ENCODE results near the gene SCFD2.

SCFD2 gene

GRCh38 chr4:52954560-52955170, 411.2 kb downstream of the SCFD2 start:
- no peak for DNase-seq (ENCODE audit: low spot score)

- no peak for DNase-seq (ENCODE audit: low spot score)
Measured at GRCh38 chr4:52952540-52952939, 413.3 kb downstream of the SCFD2 start.

- DNase-seq (ENCODE audit: low spot score) = no peak
Measured at GRCh38 chr4:52951016-52951415, 414.8 kb downstream of the SCFD2 start.

GRCh38 chr4:52950226-52950625, 415.6 kb downstream of the SCFD2 start:
- no peak for DNase-seq (ENCODE audit: low spot score)

- DNase-seq (ENCODE audit: low spot score) = no peak
Measured at GRCh38 chr4:52949336-52949735, 416.5 kb downstream of the SCFD2 start.

- no peak for DNase-seq (ENCODE audit: low spot score)
Measured at GRCh38 chr4:52948057-52948423, 417.8 kb downstream of the SCFD2 start.

- no peak for DNase-seq (ENCODE audit: low spot score)
Measured at GRCh38 chr4:52947401-52948056, 418.3 kb downstream of the SCFD2 start.

- no peak for DNase-seq (ENCODE audit: low spot score)
Measured at GRCh38 chr4:52946855-52947254, 419.0 kb downstream of the SCFD2 start.

- no peak for DNase-seq (ENCODE audit: low spot score)
Measured at GRCh38 chr4:52945982-52946381, 419.9 kb downstream of the SCFD2 start.

- no peak for DNase-seq (ENCODE audit: low spot score)
Measured at GRCh38 chr4:52945326-52945898, 420.4 kb downstream of the SCFD2 start.

- DNase-seq (ENCODE audit: low spot score) = no peak
Measured at GRCh38 chr4:52943677-52944076, 422.2 kb downstream of the SCFD2 start.

- no peak for DNase-seq (ENCODE audit: low spot score)
Measured at GRCh38 chr4:52942936-52943335, 422.9 kb downstream of the SCFD2 start.

GRCh38 chr4:52941450-52941849, 424.4 kb downstream of the SCFD2 start:
- DNase-seq (ENCODE audit: low spot score) = no peak

GRCh38 chr4:52939739-52940138, 426.1 kb downstream of the SCFD2 start:
- DNase-seq (ENCODE audit: low spot score) = no peak

- DNase-seq (ENCODE audit: low spot score) = no peak
Measured at GRCh38 chr4:52939325-52939724, 426.5 kb downstream of the SCFD2 start.

- DNase-seq (ENCODE audit: low spot score) = no peak
Measured at GRCh38 chr4:52937829-52938228, 428.0 kb downstream of the SCFD2 start.

- DNase-seq (ENCODE audit: low spot score) = no peak
Measured at GRCh38 chr4:52936729-52937128, 429.1 kb downstream of the SCFD2 start.

- DNase-seq (ENCODE audit: low spot score) = no peak
Measured at GRCh38 chr4:52935317-52935716, 430.5 kb downstream of the SCFD2 start.

GRCh38 chr4:52933738-52934137, 432.1 kb downstream of the SCFD2 start:
- DNase-seq (ENCODE audit: low spot score) = no peak

- no peak for DNase-seq (ENCODE audit: low spot score)
Measured at GRCh38 chr4:52932591-52933470, 433.0 kb downstream of the SCFD2 start.

GRCh38 chr4:52931243-52931642, 434.6 kb downstream of the SCFD2 start:
- no peak for DNase-seq (ENCODE audit: low spot score)

- DNase-seq (ENCODE audit: low spot score) = no peak
Measured at GRCh38 chr4:52926196-52926974, 439.5 kb downstream of the SCFD2 start.
